ENCODE data around the gene MLC1. TPM values are rescaled to one million over a fixed set of nuclear protein-coding genes. Genes with fewer than 3 reads are reported as not detected.
A peak's percentile ranks its signal among the peaks of the same experiment; 100 is the strongest.

The MLC1 gene
- total RNA-seq, 1 donor, result under 0.01 TPM

DNA sequence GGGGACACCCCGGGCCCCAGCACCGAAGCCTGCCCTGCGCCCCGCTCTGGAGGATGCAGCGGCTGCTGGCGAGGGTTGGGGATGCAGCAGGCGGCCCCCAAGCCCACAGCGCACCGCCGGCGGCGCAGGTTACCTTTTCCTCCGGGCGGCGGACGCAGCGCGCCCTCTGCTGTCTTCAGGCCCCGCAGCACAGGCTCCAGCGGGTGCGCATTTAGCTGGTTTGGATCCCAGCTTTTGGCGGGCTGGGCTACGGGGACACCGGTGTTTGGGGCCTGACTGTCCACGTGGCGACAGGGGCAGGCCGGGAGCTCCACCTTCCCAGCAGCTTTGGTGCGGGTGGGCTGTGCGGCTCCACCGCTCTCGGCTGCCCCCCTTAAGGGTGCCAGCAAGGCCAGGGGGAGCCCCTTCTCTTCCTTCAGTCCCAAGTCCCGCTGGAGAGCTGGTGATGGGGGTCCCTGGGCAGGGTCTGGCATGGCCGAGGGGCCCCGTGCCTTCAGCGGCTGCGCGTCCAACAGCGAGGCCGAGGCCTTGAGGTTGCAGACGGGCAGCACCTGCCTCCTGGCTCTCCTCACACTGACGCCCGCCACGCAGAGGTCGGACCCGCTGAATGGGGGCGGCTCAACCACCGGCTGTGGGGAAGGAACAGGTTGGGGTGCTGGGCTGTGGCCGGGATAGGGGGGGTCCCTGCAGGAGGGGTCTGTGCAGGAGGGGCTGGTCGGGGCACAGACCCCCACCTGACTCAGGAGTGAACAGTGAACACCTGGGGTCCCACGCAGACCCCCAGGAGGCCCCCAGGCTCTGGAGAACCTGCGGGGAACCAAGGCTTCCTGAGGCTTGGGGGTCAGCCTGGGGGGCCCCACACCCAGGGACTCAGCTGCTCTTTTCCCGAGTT, 54.7 kb downstream of the MLC1 start:
- H3K27me3 ChIP-seq (ENCODE audit: insufficient read depth, low read length), result peaks cover 4% of the 10 kb centered on the region
- no peaks in the 10 kb centered on the region for H3K36me3 ChIP-seq (ENCODE audit: insufficient read depth, low read length)
- no peak overlapping the region for H3K27ac ChIP-seq (ENCODE audit: low read depth, low read length)
- peak; percentile 98 for DNase-seq (ENCODE audit: insufficient read length, low spot score, missing footprints)
- no peaks in the 10 kb centered on the region for H3K79me2 ChIP-seq (ENCODE audit: insufficient read depth, low read length)
- H3K9me3 ChIP-seq (ENCODE audit: low read depth, low read length), result no peaks in the 10 kb centered on the region
- TF ChIP-seq, protein P1, sequence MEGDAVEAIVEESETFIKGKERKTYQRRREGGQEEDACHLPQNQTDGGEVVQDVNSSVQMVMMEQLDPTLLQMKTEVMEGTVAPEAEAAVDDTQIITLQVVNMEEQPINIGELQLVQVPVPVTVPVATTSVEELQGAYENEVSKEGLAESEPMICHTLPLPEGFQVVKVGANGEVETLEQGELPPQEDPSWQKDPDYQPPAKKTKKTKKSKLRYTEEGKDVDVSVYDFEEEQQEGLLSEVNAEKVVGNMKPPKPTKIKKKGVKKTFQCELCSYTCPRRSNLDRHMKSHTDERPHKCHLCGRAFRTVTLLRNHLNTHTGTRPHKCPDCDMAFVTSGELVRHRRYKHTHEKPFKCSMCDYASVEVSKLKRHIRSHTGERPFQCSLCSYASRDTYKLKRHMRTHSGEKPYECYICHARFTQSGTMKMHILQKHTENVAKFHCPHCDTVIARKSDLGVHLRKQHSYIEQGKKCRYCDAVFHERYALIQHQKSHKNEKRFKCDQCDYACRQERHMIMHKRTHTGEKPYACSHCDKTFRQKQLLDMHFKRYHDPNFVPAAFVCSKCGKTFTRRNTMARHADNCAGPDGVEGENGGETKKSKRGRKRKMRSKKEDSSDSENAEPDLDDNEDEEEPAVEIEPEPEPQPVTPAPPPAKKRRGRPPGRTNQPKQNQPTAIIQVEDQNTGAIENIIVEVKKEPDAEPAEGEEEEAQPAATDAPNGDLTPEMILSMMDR (IDR thresholded peaks at IDR 0.05; ENCODE audit: extremely low read depth, low read depth, low read length), result peak; percentile 62
- no peak overlapping the region for H3K4me3 ChIP-seq (ENCODE audit: insufficient read depth, low read length)
- no peak overlapping the region for H3K4me2 ChIP-seq (ENCODE audit: insufficient read depth, low read length)
- H4K20me1 ChIP-seq (ENCODE audit: insufficient read depth, low read length), result no peaks in the 10 kb centered on the region
- peaks cover 2% of the 10 kb centered on the region for H3K4me1 ChIP-seq (ENCODE audit: insufficient read depth, low read length)
- H2AFZ ChIP-seq (ENCODE audit: low read length), result no peak overlapping the region

DNA sequence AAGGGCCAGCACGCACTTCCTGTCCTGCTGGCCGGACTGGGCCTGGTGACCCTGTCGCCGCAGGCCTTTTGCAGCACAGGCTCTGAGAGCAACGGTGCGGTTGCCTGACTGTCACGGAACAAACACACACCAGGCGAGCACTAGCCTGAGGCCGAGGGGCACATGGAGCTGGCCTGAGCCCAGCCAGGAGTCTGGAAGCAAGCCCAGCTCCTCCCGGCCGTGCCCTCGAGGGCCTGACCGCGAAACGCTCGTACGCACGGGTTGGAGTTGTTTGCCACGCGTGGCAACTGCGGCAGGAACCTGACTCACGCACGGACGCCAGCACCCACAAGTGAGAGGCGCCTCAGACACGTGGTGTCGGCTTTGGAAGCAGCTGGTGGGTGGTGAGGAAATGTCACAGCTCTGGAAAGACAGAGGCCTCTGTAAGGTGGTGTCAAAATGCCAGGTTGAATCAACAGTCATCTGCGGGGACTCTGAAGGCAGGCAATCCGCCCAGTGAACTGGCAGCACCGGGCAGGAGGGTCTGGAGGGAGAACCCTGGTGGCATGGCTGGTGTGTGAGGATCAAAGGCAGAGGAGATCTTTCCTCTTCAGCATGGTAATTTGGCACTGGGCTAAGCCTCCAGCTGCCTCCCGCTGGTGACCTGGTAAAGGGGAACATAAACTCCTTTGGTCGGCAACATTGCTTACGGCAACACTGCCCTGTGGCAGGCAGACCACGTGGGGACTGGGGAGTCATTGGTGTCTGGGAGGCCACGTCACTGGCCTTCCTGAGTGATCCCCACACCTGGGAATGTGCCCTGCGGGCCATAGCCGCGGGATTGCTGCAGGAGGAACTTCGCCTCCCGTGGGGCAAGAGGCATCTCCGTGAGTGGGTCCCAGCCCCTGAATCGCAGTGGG, 57.3 kb downstream of the MLC1 start:
- Histone ChIP-seq H3K79me2 (ENCODE audit: insufficient read depth, low read length) (no peaks in the 10 kb centered on the region), H3K4me1 (ENCODE audit: insufficient read depth, low read length) (peaks cover 2% of the 10 kb centered on the region), H2AFZ (ENCODE audit: low read length) (no peak overlapping the region), H3K4me2 (ENCODE audit: insufficient read depth, low read length) (no peak overlapping the region), H3K27me3 (ENCODE audit: insufficient read depth, low read length) (peaks cover 16% of the 10 kb centered on the region), H3K4me3 (ENCODE audit: insufficient read depth, low read length) (no peak overlapping the region), H3K9me3 (ENCODE audit: low read depth, low read length) (no peaks in the 10 kb centered on the region), H4K20me1 (ENCODE audit: insufficient read depth, low read length) (no peaks in the 10 kb centered on the region), H3K36me3 (ENCODE audit: insufficient read depth, low read length) (no peaks in the 10 kb centered on the region), H3K27ac (ENCODE audit: low read depth, low read length) (no peak overlapping the region)
- peak; percentile 93 for DNase-seq (ENCODE audit: insufficient read length, low spot score, missing footprints)
- TF ChIP-seq, protein P1 (IDR thresholded peaks at IDR 0.05; ENCODE audit: extremely low read depth, low read depth, low read length), result no peak

DNA sequence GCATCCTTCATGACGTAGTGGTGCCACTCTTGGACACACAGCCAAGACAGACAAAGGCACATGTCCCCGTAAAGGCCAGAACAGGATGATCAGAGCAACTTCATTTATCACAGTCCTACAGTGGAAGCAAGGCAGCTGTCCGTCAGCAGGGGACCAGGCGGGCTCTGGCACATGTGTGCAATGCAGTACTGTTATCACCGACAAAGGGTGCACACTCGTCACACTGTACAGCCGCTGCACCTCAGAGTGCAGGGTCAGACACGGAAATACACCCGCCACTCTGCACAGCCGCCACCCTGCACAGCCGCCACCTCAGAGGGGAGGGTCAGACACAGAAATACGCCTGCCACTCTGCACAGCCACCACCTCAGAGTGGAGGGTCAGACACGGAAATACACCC, 59.2 kb downstream of the MLC1 start:
- Histone ChIP-seq H4K20me1 (ENCODE audit: insufficient read depth, low read length) (no peaks in the 10 kb centered on the region), H3K4me1 (ENCODE audit: insufficient read depth, low read length) (peaks cover 2% of the 10 kb centered on the region), H3K36me3 (ENCODE audit: insufficient read depth, low read length) (no peaks in the 10 kb centered on the region), H3K79me2 (ENCODE audit: insufficient read depth, low read length) (no peaks in the 10 kb centered on the region), H3K9me3 (ENCODE audit: low read depth, low read length) (no peaks in the 10 kb centered on the region), H3K27ac (ENCODE audit: low read depth, low read length) (no peak overlapping the region), H3K4me2 (ENCODE audit: insufficient read depth, low read length) (no peak overlapping the region), H3K4me3 (ENCODE audit: insufficient read depth, low read length) (no peak overlapping the region), H3K27me3 (ENCODE audit: insufficient read depth, low read length) (peaks cover 16% of the 10 kb centered on the region), H2AFZ (ENCODE audit: low read length) (no peak overlapping the region)
- DNase-seq (ENCODE audit: insufficient read length, low spot score, missing footprints), result peak; percentile 42
- TF ChIP-seq, protein P1 (IDR thresholded peaks at IDR 0.05; ENCODE audit: extremely low read depth, low read depth, low read length), result no peak

Measured in osteoblast (primary cell).